Mesenteric fat pad (tissue), 1 donor: ENCODE results near the gene SERPINB11. TPM values are rescaled to one million over a fixed set of nuclear protein-coding genes. Genes with fewer than 3 reads are reported as not detected.
"Not testable (repeated sequence)": the region's sequence is repeated elsewhere in the genome, so short reads cannot be mapped to it uniquely, and the experiment has no call there.

Experiments
- DNase-seq: peaks from one replicate; pipeline ENCODE4 v3.0.0-alpha.2; 2020; ENCODE audit warnings: low spot score
- total RNA-seq: library from RNA; stranded (reverse); fragmentation: NEBNext Ultra II Directional; extraction: Animal tissue kit (Norgen Biotek cat#: 25700); gene quantifications from one replicate; pipeline ENCODE4 v1.2.1, GENCODE V29; 2021
- donor health status: DM: yes; HTN: yes; CAD: no.

SERPINB11 gene
- total RNA-seq, 1 donor from 2014 or later: not detected

DNA sequence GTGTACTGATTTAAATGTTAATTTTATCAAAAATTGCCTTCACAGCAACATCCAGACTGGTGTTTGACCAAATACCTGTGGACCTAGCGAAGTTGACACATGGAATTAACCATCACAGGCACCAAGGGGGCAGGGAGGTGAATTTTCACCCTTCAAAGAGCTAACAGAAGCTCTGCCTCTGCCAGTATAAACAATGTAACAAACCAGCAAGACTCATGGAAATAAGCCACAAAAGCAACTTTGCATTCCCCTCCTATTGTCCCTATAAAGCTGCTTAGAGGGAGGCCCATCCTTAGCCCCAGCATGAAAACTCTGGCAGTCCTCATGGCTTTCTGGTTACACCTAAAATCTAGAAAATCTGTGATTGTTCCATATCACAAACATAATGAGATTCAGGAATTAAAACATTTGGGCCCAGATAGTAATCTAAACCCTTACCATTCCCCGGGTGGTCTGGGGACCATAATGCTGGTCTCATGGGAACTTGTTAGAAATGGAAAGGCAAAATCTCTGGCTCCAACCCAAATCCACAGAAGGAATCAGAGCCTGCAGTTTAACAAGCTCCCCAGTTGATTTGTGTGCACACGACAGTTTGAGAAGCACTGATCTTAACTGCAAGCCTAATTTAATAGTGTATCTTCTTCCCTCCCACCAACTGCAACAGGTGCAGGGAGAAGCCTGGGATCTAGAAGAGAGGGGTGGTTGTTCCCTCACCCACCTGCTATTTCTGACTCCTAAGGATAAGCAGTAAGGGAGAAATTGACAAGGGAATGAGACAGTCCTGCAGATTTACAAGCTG lies 23.1 kb downstream of the SERPINB11 start:
- DNase-seq: no peak

DNA sequence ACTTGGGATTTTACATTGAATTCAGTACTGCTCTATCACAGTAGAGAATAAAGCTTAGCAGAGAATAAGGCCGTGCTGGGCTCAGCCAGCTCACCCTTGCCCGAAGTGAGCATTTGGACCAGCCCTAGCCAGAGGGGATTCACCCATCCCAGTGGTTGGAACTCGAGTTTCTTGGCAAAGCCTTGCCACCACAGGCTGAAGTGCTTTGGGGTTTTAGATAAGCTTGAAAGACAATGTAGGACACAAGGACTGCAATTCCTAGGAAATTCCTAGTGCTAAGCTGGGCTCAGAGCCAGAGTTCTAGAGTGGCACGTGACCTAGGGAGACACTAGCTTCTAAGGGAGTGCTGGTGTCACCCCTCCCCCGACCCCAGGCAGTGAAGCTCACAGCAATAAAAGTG lies 28.0 kb downstream of the SERPINB11 start:
- DNase-seq: no peak

DNA sequence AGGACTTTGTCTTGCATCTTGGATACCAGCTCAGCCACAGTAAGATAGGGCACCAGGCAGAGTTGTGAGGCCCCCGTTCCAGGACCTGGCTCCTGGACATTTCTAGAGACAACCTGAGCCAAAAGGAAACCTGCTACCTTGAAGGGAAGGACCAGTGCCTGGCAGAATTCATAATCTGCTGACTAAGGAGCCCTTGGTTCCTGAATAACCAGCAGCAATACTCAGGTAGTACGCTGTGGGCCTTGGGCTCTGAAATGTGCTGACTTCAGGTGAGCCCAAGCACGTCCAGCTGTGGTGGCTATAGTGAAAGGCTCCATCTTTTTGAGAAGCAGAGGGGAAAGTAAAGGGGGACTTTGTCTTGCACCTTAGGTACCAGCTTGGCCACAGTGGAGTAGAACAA lies 28.5 kb downstream of the SERPINB11 start:
- DNase-seq: no peak

DNA sequence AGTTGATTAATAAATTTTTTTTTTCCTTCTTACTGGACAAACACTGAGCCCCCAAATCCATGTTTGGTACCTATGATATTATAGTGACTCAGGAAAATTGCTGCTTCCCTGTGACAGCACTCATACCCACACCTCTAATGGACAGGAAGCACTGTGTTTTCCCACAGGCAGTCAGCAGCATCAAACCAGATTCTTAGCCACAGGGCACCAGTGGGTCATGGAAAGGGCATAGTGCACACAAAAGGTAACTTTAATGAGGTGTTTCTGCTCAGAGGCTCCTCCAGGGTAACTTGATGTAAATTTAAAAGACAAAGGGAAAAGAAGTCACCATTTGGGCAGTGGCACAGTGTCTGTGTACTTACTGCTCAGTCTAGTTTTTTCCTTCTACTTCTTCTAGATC lies 34.1 kb downstream of the SERPINB11 start:
- DNase-seq: no peak

DNA sequence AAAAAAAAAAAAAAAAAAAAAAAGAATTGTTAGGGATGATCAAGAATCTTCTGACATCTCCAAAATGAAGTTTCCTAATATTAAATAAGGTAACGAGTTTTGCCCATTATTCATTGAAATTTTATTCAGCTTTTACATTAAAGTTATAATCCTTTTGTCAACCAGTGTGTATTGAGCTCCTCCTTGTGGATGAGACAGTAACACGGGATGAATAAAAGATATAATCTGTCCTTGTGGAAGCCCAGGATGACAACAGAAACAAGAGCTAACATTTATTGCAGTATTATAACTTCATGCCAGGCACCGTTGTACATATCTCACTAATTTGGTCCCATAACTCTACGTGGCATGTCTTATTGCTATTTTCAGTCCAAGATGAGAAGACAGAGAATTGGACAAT lies 39.0 kb downstream of the SERPINB11 start:
- no peak for DNase-seq

DNA sequence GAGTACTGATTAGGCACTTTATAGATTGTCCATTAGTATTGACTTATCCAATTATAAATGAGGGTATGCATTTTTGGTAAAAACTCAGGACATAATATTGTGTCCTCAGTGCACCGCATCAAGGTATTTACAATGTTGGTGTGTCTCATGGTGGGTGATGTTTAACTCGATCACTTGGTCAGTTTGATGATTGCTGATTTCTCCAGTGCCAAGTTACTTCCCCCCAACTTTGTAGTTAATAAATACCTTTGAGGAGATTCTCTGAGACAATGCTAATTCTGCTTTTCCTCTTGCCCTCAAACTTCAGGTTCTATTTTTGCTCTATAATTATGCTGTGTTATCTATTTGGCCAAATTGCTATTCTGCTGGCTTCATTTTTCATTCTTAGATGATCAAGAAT lies 44.2 kb downstream of the SERPINB11 start:
- DNase-seq: no peak

DNA sequence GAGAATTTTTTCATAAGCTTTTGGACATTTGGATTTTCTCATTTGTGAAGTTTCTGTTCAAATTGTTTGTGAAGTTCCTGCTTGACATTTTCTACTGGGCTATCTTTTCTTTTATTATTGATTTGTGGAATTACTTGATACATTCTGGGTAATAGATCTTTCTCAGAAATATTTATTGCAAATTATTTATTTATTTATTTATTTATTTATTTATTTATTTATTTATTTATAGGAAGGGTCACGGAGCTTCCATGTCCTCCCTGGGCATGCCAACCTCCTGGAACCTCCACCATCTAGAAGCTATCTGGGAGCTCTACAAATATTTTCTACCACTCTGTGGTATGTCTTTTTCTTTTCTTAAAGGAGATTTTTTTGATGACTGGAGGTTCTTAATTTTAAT lies 46.7 kb downstream of the SERPINB11 start:
- no peak for DNase-seq

DNA sequence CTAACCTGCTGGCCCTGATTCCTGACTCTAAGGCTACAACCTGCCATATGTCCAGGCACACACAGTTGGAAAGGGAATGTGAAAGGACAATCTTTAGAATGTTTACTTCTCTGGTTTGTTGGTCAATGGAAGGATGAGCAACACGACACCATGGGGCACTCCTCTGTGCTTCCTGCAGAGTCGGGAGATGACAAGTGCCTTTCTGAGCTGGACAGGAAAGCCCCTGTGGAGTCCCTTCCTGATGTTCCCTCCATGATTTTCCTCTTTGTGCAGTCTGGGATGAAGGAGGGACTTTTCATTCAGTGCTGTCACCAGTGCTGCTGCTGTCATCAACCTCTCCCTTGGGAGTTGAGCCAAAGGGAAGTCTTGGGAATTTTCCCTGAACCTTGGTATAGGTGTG lies 49.9 kb downstream of the SERPINB11 start:
- DNase-seq: no peak

DNA sequence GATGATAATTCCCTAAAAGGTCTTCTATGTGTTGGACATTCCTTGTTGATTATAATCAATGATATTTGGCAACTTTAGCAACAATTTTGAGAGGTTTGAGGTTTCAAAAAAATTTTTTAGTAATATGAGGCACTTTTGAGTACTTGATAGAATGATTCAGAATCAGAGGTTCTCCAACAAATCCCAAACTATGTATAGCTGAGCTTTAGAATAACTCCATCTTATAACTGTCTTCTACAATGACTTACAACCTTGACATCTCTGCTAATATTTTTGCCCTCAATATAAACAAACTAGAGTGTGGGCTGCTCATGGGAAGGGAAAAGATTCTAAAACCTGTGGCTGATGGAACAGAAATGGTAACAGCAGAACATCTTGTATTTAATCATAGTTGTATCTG lies 50.9 kb downstream of the SERPINB11 start:
- no peak for DNase-seq

DNA sequence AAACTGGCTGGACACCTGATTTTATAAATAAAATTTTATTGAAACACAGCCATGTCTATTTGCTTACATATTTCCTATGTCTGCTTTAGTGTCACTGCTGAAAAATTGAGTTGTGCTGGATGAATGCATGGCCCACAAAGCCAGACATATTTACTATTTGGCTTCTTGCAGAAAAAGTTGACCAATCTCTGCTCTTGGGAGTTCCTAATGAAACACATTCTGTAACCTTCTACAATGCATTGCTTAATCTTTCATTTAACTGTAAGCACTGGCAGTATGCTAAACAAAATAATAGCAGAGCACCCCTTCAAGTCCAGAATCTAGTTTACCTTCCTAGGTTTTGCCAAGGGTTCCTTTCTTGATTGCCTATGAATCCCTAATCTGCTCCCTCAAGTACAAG lies 54.8 kb downstream of the SERPINB11 start:
- DNase-seq: no peak

DNA sequence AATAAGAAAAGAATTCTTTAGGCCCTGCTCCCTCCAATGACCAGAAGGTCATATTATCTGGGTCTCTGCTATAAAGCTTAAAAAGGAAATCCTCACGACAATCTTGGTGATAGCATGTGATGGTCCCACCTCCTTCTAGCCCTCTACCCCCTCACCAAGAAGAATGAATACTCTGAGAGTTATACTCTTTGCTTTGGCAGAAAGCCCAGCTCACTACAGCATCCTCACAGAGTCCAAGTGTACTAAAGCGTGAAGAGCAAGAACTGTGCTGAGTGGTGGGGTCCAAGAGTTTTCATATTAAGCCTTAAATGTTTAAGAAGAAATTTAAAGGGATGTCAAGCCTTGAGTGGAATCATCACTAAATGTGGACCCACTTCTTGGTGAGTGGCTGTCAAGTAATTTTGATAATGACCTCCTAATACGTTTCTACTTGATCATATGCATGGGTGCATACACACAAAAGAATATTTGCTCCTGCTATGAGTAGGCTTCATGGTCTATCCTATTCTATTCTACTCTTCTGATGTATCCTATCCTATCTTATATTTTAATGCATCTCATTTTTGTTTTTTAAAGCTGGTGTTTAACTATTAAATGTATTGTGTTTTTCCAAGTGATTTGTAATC lies 56.0 kb downstream of the SERPINB11 start:
- no peak for DNase-seq

DNA sequence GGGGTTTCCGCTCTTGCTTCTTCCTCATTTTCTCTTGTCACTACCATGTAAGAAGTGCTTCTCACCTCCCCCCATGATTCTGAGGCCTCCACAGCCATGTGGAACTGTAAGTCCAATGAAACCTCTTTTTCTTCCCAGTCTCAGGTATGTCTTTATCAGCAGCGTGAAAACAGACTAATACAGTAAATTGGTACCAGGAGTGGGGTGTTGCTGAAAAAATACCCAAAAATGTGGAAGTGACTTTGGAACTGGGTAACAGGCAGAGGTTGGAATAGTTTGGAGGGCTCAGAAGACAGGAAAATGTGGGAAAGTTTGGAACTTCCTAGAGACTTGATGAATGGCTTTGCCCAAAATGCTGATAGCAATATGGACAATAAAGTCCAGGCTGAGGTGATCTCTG lies 57.0 kb downstream of the SERPINB11 start:
- not testable (repeated sequence) for DNase-seq

DNA sequence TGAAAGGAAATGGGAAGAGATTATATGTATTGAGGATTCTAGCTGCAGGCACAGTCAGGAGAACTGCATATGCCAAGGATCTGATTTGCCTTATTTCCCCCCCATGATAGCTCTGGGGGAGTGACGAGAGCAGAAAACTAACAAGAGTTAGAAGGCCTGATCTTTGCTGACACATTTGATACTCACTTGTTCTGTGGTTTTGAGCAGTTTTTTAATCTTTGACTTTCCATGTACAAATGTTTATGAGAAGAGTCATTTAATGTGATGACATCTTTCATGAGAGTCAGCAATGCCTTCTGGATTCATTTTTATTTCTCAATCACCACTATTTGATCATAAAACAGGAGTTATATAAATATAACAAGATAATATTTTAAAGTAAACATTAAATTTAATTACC lies 59.8 kb downstream of the SERPINB11 start:
- no peak for DNase-seq

DNA sequence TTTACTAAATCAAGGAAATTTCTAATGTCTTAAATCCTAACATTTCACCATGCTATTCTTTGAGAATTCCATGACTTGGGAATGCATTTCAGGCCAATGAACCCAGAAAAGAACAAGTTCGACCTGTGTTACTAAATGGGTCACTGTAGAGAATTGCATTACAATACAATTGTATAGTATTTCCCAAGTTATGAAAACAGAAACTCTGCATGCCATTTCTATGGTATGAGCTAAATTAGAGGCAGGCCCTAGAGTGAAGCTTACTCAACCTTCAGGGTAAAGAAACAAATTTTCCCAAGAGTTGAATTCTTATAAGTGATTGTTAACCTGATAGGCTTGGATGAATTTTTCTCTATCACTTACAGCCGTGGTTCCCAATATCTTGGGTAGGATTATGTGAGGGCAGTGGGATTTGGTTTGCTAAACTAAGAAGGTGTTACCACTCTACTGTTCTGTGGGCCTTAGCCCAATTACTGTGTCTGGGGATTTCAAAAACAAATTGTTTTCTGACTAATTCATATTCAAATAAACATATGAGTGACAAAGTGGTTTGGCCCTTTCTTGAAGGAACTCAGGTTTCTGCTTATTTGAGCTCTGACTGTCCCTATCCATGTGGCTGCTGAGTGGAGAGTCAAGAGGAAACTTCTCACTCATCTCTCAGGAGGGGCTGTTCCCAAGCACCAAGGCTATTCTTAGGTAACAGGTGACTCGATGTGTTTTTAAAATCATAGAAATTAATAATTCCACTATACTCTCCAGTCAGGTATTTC lies 61.3 kb downstream of the SERPINB11 start:
- DNase-seq: no peak

DNA sequence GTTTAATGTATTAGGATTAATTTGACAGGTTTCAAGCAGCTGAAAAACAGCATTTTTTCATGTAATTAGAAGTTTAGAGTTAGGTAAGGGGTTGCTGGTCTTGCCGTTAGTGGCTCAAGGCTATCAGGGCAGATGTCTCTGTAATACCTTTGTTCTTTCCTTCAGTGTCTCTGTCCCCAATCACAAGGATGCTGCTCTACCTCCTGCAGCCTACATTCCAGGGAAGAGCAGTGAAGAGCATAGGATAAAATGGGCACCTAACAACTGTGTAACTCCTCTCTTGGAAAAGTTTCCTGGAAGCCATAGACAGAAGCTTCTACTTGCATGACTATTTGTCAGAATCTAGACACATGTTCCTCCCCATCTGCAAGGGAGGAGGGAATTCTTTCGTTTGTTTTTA lies 63.1 kb downstream of the SERPINB11 start:
- no peak for DNase-seq

Other genes with a start within 250 kb of the SERPINB11 start
- not detected for gene SERPINB5, start 226.0 kb upstream of the SERPINB11 start, total RNA-seq
- gene SERPINB12, start 160.6 kb upstream of the SERPINB11 start, total RNA-seq: not detected
- gene SERPINB13, start 115.6 kb upstream of the SERPINB11 start, total RNA-seq: not detected
- not detected for gene SERPINB4, start 58.7 kb upstream of the SERPINB11 start, total RNA-seq
- gene SERPINB3, start 41.1 kb upstream of the SERPINB11 start, total RNA-seq: not detected
- gene SERPINB7, start 72.5 kb downstream of the SERPINB11 start, total RNA-seq: not detected
- gene SERPINB2, start 184.7 kb downstream of the SERPINB11 start, total RNA-seq: 6.6 TPM
- not detected for gene SERPINB10, start 205.0 kb downstream of the SERPINB11 start, total RNA-seq
- gene HMSD, start 246.3 kb downstream of the SERPINB11 start, total RNA-seq: not detected